MG63 (cell line): ENCODE data around the gene UTRN. TPM values are rescaled to one million over a fixed set of nuclear protein-coding genes. Genes with fewer than 3 reads are reported as not detected.

Source experiments
- DNase-seq: peaks from one replicate; pipeline ENCODE4 v3.0.0-alpha.2; 2020
- H3K27me3 ChIP-seq: fragments of 250-450 bp; sonication (Bioruptor Pico); 2 replicates; pipeline ENCODE4 v1.5.1; 2020; ENCODE audit warnings: mild to moderate bottlenecking, moderate library complexity
- H3K36me3 ChIP-seq: fragments of 250-450 bp; sonication (Bioruptor Pico); 2 replicates; pipeline ENCODE4 v1.5.1; 2020; ENCODE audit warnings: mild to moderate bottlenecking, moderate library complexity
- H3K4me3 ChIP-seq: fragments of 250-450 bp; sonication (Bioruptor Pico); 2 replicates; pipeline ENCODE4 v1.5.1; 2020; ENCODE audit warnings: mild to moderate bottlenecking, moderate library complexity
- H3K9me3 ChIP-seq: fragments of 250-450 bp; sonication (Bioruptor Pico); 2 replicates; pipeline ENCODE4 v1.5.1; 2020; ENCODE audit warnings: mild to moderate bottlenecking, moderate library complexity
- total RNA-seq: library from RNA; depleted of rRNA; stranded (reverse); fragments of >200 nt; shearing (Covaris generic); gene quantifications from 2 replicates; pipeline ENCODE4 v1.2.3, GENCODE V29; 2014; ENCODE audit warnings: low replicate concordance; rRNA removed

Gene UTRN
- total RNA-seq, 1 experiment from 2014 or later: 16.5 TPM

DNA sequence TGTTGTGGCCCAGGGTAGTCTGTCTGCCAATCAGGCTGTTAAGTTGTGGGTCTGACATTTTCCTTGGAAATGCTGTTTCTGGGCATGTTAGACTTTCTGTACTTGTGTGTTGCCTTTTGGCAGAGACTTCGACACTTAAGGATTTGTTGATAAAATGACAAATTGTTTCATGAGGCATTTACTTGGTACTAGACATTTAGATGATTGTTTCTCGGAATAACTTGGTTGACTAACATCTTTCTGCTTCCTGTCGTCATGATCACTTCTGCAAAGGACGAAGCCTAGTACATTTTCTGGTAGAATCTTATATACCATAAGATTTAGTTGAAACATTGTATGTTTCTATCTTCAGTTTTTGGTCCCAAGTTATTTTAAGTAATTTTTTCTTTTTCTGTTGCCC, 34.1 kb downstream of the UTRN start:
- H3K27me3 ChIP-seq: no peaks in the 10 kb centered on the region
- H3K4me3 ChIP-seq: no peak overlapping the region
- no peaks in the 10 kb centered on the region for H3K9me3 ChIP-seq
- no peaks in the 10 kb centered on the region for H3K36me3 ChIP-seq
- DNase-seq: no peak

DNA sequence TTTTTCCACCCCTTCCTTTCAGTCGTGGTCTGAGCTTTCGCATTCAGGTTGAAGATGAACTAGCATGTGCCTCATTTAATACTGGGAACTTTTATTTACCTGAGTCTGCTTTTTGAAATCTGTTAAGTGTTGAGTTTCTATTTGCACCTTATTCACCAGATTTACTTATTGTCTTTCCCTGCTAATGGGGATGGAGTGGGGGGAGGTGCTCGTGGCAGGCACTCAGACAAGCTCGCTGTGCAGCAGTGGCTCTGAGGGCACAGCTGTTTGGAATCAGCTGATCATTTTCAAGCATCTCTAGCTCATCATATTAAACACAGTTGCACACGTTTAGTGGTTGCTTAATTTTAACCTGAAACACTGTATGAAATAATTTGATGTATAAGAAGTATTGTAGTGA, 35.6 kb downstream of the UTRN start:
- no peak overlapping the region for H3K4me3 ChIP-seq
- DNase-seq: no peak
- H3K27me3 ChIP-seq: no peaks in the 10 kb centered on the region
- H3K9me3 ChIP-seq: no peaks in the 10 kb centered on the region
- H3K36me3 ChIP-seq: no peaks in the 10 kb centered on the region

- Histone ChIP-seq H3K4me3 (no peak overlapping the region), H3K9me3 (no peaks in the 10 kb centered on the region), H3K27me3 (no peaks in the 10 kb centered on the region), H3K36me3 (no peaks in the 10 kb centered on the region)
- DNase-seq: peak; percentile 49
Measured at GRCh38 chr6:144321839-144322591, 36.9 kb downstream of the UTRN start.

- Histone ChIP-seq H3K36me3 (no peaks in the 10 kb centered on the region), H3K9me3 (no peaks in the 10 kb centered on the region), H3K4me3 (no peak overlapping the region), H3K27me3 (no peaks in the 10 kb centered on the region)
- DNase-seq: no peak
Measured at GRCh38 chr6:144325232-144325631, 40.1 kb downstream of the UTRN start.

- no peak for DNase-seq
- Histone ChIP-seq H3K9me3 (no peaks in the 10 kb centered on the region), H3K4me3 (no peak overlapping the region), H3K36me3 (no peaks in the 10 kb centered on the region), H3K27me3 (no peaks in the 10 kb centered on the region)
Measured at GRCh38 chr6:144326393-144326792, 41.3 kb downstream of the UTRN start.

DNA sequence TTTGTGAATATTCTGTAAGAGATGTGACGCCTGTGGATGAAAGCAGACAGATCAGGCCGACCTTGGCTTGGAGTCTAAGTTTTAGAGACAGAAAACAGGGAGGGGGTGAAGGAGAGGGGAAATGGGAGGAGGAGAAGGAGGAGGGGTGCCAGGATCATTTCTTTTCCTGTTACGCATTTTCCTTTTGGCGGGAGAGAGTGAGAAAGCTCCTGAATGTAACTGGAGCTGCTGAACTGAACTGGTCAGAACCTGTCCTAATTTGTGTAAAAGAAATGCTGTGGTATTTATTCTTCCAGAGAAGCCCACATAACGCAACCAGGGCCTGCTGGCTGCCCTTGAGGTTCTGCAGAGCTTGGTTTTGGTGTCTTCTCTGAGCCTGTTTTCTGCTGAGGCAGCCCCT, 41.9 kb downstream of the UTRN start:
- no peak for DNase-seq
- no peaks in the 10 kb centered on the region for H3K9me3 ChIP-seq
- H3K4me3 ChIP-seq: no peak overlapping the region
- H3K36me3 ChIP-seq: no peaks in the 10 kb centered on the region
- H3K27me3 ChIP-seq: no peaks in the 10 kb centered on the region

GRCh38 chr6:144330017-144330987, 45.2 kb downstream of the UTRN start:
- H3K36me3 ChIP-seq: no peaks in the 10 kb centered on the region
- no peak for DNase-seq
- no peak overlapping the region for H3K4me3 ChIP-seq
- H3K27me3 ChIP-seq: no peaks in the 10 kb centered on the region
- no peaks in the 10 kb centered on the region for H3K9me3 ChIP-seq

- no peak for DNase-seq
- Histone ChIP-seq H3K36me3 (no peaks in the 10 kb centered on the region), H3K9me3 (no peaks in the 10 kb centered on the region), H3K4me3 (no peak overlapping the region), H3K27me3 (no peaks in the 10 kb centered on the region)
Measured at GRCh38 chr6:144331491-144331969, 46.4 kb downstream of the UTRN start.

GRCh38 chr6:144332177-144332576, 47.0 kb downstream of the UTRN start:
- no peak for DNase-seq
- no peaks in the 10 kb centered on the region for H3K36me3 ChIP-seq
- H3K9me3 ChIP-seq: no peaks in the 10 kb centered on the region
- no peaks in the 10 kb centered on the region for H3K27me3 ChIP-seq
- no peak overlapping the region for H3K4me3 ChIP-seq

- Histone ChIP-seq H3K4me3 (no peak overlapping the region), H3K27me3 (no peaks in the 10 kb centered on the region), H3K36me3 (no peaks in the 10 kb centered on the region), H3K9me3 (no peaks in the 10 kb centered on the region)
- DNase-seq: no peak
Measured at GRCh38 chr6:144334150-144334708, 49.1 kb downstream of the UTRN start.

Other genes with a start within 250 kb of the UTRN start
- gene SF3B5, start 189.8 kb upstream of the UTRN start, total RNA-seq: 65.0 and 97.1 TPM in 2 replicates
- 0.35 and 1.3 TPM in 2 replicates for gene STX11, start 134.8 kb upstream of the UTRN start, total RNA-seq